NCI-H526 (cell line): ENCODE results near the gene KLHDC8A.

Source experiments
- DNase-seq, 2 experiments: peaks; one replicate each; lab custom pipeline; 2025; lab: John Stamatoyannopoulos, UW

Gene KLHDC8A

GRCh38 chr1:205296154-205296553 is 60.6 kb downstream of the KLHDC8A start:
- DNase-seq = no peak

- no peak for DNase-seq
Measured at GRCh38 chr1:205294934-205295333, 61.8 kb downstream of the KLHDC8A start.

GRCh38 chr1:205294175-205294917 is 62.4 kb downstream of the KLHDC8A start:
- no peak for DNase-seq

- no peak for DNase-seq
Measured at GRCh38 chr1:205293350-205294074, 63.2 kb downstream of the KLHDC8A start.

GRCh38 chr1:205291596-205291995 is 65.1 kb downstream of the KLHDC8A start:
- DNase-seq = no peak

- DNase-seq = no peak
Measured at GRCh38 chr1:205287767-205288559, 68.8 kb downstream of the KLHDC8A start.

GRCh38 chr1:205287076-205287475 is 69.6 kb downstream of the KLHDC8A start:
- no peak for DNase-seq

- no peak for DNase-seq
Measured at GRCh38 chr1:205286335-205286950, 70.3 kb downstream of the KLHDC8A start.
